Measurements from ENCODE around the gene FOXK1.

Gene FOXK1

DNA sequence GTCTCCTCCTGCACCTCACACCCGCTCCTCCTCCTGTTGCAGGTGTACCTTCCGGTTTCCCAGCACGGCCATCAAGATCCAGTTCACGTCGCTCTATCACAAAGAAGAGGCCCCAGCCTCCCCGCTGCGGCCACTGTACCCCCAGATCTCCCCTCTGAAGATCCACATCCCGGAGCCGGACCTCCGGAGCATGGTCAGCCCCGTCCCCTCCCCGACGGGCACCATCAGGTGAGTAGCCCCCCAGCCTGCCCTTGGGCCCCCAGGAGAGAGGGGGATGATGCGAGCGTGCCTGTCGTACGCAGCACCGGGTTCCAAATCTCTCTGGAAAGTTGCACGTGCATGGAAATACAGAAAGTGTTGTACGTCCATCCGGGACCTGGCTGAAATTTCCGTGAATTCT, 58.7 kb downstream of the FOXK1 start:
- TF ChIP-seq POLR2A (IDR thresholded peaks at IDR 0.05; ENCODE audit: low read depth, low read length) (no peak), TAF1 (IDR thresholded peaks at IDR 0.05; ENCODE audit: borderline replicate concordance, low read depth, low read length) (no peak), POLR2AphosphoS5 (IDR thresholded peaks at IDR 0.05; ENCODE audit: low read depth, low read length) (no peak)

DNA sequence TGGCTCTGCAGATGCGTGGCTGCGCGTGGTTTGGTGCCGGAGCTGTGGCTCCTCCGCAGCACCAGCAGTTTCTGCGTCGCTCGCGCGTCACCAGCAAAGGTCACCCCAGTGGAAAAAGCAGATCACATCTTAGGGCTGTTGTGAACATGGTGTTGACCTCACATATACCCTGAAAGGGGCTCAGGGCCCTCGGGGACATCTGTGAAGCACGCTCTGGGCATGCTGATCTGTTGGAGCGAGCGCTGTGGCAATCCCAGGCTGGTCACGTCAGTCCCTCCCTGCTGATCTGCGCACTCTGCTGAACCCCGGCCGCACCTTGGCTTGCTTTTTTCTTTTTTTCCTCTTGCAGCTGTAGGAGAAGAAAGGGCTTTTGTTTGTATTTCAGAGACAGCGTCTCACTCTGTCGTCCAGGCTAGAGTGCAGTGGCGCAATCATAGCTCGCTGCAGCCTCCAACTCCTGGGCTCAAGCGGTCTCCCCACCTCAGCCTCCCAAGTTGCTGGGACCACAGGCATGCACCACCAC, 60.0 kb downstream of the FOXK1 start:
- DNase-seq (ENCODE audit: insufficient read length) (no peak), FAIRE-seq (no peak)
- TF ChIP-seq TAF1 (IDR thresholded peaks at IDR 0.05; ENCODE audit: borderline replicate concordance, low read depth, low read length) = no peak
- no peak for TF ChIP-seq POLR2A (IDR thresholded peaks at IDR 0.05; ENCODE audit: low read depth, low read length)
- no peak for TF ChIP-seq POLR2AphosphoS5 (IDR thresholded peaks at IDR 0.05; ENCODE audit: low read depth, low read length)

More for the DNA sequence above, 58.7 kb downstream of the FOXK1 start:
- no peak for FAIRE-seq
- DNase-seq (ENCODE audit: insufficient read length) = no peak

DNA sequence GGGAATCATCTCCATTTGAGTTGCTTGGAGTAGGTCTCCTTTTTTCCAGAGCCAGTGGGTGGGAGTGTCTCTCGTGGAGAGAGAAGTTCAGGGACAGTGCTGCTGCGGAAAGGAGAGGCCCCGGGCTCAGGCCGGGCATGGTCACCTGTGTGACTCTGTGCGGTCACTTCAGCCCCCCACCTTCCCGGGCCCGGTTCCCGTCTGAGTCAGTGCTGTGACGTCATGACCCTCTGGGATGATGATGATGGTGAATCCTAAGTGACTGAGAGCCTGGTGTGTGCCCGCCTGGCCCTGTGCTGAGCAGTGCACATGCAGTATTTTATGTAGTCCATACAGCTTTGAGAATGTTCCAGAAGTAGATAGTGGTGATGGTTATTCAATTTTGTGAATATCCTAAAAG, 60.8 kb downstream of the FOXK1 start:
- DNase-seq (ENCODE audit: insufficient read length) = no peak
- FAIRE-seq = no peak
- no peak for TF ChIP-seq TAF1 (IDR thresholded peaks at IDR 0.05; ENCODE audit: borderline replicate concordance, low read depth, low read length)
- TF ChIP-seq POLR2AphosphoS5 (IDR thresholded peaks at IDR 0.05; ENCODE audit: low read depth, low read length) = no peak
- TF ChIP-seq POLR2A (IDR thresholded peaks at IDR 0.05; ENCODE audit: low read depth, low read length) = no peak

GRCh38 chr7:4744391-4745264, 62.5 kb downstream of the FOXK1 start:
- peak; percentile 81 for FAIRE-seq
- DNase-seq (ENCODE audit: insufficient read length) = peak; percentile 65
- TF ChIP-seq POLR2A (IDR thresholded peaks at IDR 0.05; ENCODE audit: low read depth, low read length) = 0 out of 2 replicates have a peak, but pooled peaks have one; percentile 28
- TF ChIP-seq POLR2AphosphoS5 (IDR thresholded peaks at IDR 0.05; ENCODE audit: low read depth, low read length) = peak; percentile 57; the same call in 1 of the 2 replicates
- 0 out of 2 replicates have a peak, but pooled peaks have one; percentile 5 for TF ChIP-seq TAF1 (IDR thresholded peaks at IDR 0.05; ENCODE audit: borderline replicate concordance, low read depth, low read length)

DNA sequence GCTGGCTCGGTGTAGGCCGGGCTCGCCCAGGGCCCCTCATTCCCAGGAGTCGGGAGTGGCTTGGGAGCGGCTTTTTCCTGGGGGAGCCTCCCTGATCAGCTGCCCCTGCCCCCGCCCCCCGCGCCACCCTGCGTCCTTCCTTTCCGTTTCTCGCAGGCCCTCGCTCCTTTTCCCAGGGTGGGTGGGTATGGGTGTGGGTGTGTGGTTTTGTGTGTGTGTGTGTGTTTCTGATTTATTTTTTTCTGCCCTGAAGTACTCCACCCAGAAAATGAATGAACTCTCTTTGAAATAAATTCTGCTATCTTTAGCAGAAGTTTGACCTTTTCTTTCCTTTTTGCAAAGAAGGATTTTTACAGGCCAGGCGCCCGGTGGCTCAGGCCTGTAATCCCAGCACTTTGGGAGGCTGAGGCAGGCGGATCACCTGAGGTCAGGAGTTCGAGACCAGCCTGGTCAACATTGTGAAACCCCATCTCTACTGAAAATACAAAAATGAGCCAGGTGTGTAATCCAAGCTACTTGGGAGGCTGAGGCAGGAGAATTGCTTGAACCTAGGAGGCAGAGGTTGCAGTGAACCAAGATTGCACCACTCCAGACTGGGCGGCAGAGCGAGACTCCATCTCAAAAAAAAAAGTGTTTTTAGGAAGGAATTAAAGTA, 63.3 kb downstream of the FOXK1 start:
- FAIRE-seq (no peak), DNase-seq (ENCODE audit: insufficient read length) (no peak)
- TF ChIP-seq POLR2A (IDR thresholded peaks at IDR 0.05; ENCODE audit: low read depth, low read length) (no peak), TAF1 (IDR thresholded peaks at IDR 0.05; ENCODE audit: borderline replicate concordance, low read depth, low read length) (no peak), POLR2AphosphoS5 (IDR thresholded peaks at IDR 0.05; ENCODE audit: low read depth, low read length) (no peak)

DNA sequence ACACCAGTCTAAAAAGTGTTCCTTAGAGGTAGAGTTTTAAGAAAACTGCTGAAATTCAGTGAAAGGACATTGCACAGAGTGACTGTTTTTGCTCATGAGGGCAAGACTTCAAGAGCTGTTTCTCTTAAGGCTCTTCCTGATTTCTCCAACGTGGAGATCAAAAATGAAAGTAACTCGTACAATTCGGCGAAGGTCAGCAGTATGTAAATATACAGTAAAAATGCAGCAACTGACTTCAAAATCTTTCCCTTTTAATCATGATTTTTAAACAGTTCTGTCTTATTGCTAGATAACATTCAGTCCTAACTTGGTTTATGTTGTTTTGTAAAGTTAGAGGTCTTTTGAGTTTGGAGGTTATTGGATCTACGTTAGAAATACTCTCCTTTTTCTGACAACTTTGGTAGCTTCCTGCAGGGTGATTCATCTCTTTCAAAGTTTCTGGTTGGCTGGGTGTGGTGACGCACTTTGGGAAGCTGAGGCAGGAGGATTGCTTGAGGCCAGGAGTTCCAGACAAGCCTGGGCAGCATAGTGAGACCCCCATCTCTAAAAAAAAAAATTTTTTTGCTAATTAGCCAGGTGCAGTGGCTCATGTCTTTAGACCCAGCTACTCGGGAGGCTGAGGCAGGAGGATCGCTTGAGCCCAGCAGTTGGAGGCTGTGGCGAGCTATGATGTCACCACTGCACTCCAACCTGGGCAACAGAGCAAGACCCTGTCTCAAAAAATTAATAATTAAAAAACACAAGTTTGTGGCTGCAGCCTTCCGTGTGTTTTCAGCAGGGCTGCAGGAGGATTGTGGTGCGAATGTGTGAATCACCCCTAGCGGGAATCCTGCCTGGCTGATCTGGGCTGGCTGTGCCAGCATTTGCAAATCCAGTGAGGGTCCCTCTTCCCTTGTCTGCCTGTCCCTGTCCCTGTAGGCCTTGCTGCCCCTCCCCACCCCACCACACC, 64.2 kb downstream of the FOXK1 start:
- DNase-seq (ENCODE audit: insufficient read length) = no peak
- TF ChIP-seq POLR2A (IDR thresholded peaks at IDR 0.05; ENCODE audit: low read depth, low read length) = peak; percentile 45; the same call in 1 of the 2 replicates
- TF ChIP-seq TAF1 (IDR thresholded peaks at IDR 0.05; ENCODE audit: borderline replicate concordance, low read depth, low read length) = no peak
- no peak for TF ChIP-seq POLR2AphosphoS5 (IDR thresholded peaks at IDR 0.05; ENCODE audit: low read depth, low read length)
- FAIRE-seq = no peak

- TF ChIP-seq POLR2AphosphoS5 (IDR thresholded peaks at IDR 0.05; ENCODE audit: low read depth, low read length) (no peak), TAF1 (IDR thresholded peaks at IDR 0.05; ENCODE audit: borderline replicate concordance, low read depth, low read length) (no peak), POLR2A (IDR thresholded peaks at IDR 0.05; ENCODE audit: low read depth, low read length) (no peak)
- FAIRE-seq = no peak
- DNase-seq (ENCODE audit: insufficient read length) = no peak
Observed at GRCh38 chr7:4747013-4747412, 64.9 kb downstream of the FOXK1 start.

GRCh38 chr7:4747746-4748145, 65.7 kb downstream of the FOXK1 start:
- no peak for DNase-seq (ENCODE audit: insufficient read length)
- TF ChIP-seq POLR2A (IDR thresholded peaks at IDR 0.05; ENCODE audit: low read depth, low read length) (no peak), POLR2AphosphoS5 (IDR thresholded peaks at IDR 0.05; ENCODE audit: low read depth, low read length) (no peak), TAF1 (IDR thresholded peaks at IDR 0.05; ENCODE audit: borderline replicate concordance, low read depth, low read length) (no peak)
- FAIRE-seq = no peak

DNA sequence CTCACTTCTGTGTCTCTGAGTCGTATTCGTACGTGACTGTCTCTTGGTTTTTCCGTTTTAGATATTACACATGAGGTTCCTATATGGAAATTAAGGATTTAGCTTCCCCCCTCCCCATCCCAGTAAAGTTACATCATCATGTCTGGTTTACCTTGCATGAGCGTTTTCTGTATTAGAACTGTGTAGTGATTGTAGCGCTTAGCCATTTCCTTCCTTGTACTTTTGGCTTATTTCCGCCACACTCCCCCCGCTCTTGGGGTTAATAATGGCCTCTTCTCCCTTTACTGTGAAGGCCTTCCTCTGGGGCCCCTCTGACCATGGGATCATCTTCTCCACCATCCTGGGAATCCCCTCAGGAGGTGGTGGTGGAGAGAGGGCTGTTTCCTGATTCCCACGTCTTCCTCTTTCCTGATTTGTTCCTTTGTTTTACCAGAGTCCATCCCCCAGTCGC, 66.2 kb downstream of the FOXK1 start:
- no peak for FAIRE-seq
- TF ChIP-seq POLR2AphosphoS5 (IDR thresholded peaks at IDR 0.05; ENCODE audit: low read depth, low read length) (no peak), POLR2A (IDR thresholded peaks at IDR 0.05; ENCODE audit: low read depth, low read length) (no peak), TAF1 (IDR thresholded peaks at IDR 0.05; ENCODE audit: borderline replicate concordance, low read depth, low read length) (no peak)
- DNase-seq (ENCODE audit: insufficient read length) = no peak

DNA sequence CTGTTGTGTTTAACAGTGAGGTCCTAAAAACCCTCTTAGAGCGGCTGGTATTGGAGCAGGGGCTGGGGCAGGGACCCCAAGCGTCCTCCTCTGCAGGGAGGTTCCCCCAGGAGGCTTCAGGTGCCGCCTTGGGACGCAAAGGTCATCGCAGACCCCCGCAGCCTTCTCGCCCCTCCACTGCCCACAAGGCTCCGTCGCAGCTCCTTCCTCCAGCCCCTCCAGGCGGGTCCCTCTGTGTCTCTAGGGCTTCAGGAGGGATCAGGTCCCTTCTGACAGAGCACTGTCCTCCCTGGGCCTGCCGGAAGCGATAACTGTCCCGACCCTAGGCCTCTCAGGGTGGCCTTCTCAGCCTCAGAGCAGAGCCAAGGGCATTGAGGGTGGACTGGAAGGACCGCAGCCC, 67.3 kb downstream of the FOXK1 start:
- no peak for TF ChIP-seq POLR2A (IDR thresholded peaks at IDR 0.05; ENCODE audit: low read depth, low read length)
- no peak for TF ChIP-seq POLR2AphosphoS5 (IDR thresholded peaks at IDR 0.05; ENCODE audit: low read depth, low read length)
- no peak for TF ChIP-seq TAF1 (IDR thresholded peaks at IDR 0.05; ENCODE audit: borderline replicate concordance, low read depth, low read length)
- FAIRE-seq (no peak), DNase-seq (ENCODE audit: insufficient read length) (no peak)
